ENCODE data around the gene NOS2.
A peak's percentile ranks its signal among the peaks of the same experiment; 100 is the strongest.
"Not testable (repeated sequence)": the region's sequence is repeated elsewhere in the genome, so short reads cannot be mapped to it uniquely, and the experiment has no call there.

NOS2 gene

GRCh38 chr17:27800522-27800921 lies at the start of gene NOS2:
Gene NOS2 (minus strand): TSS chr17:27800529. CDS start chr17:27798809, 1,720 bp downstream.
- no peak for DNase-seq (ENCODE audit: low spot score)

- no peak for DNase-seq (ENCODE audit: low spot score)
Measured at GRCh38 chr17:27849474-27850185, 49.3 kb upstream of the NOS2 start.

GRCh38 chr17:27848931-27849330 lies 48.6 kb upstream of the NOS2 start:
- DNase-seq (ENCODE audit: low spot score) = no peak

GRCh38 chr17:27846808-27847307 lies 46.5 kb upstream of the NOS2 start:
- DNase-seq (ENCODE audit: low spot score) = not testable (repeated sequence)

GRCh38 chr17:27846042-27846655 lies 45.8 kb upstream of the NOS2 start:
- DNase-seq (ENCODE audit: low spot score) = peak; percentile 35

- DNase-seq (ENCODE audit: low spot score) = no peak
Measured at GRCh38 chr17:27845264-27846041, 45.1 kb upstream of the NOS2 start.

- DNase-seq (ENCODE audit: low spot score) = no peak
Measured at GRCh38 chr17:27840688-27841087, 40.4 kb upstream of the NOS2 start.

GRCh38 chr17:27840406-27840678 lies 40.0 kb upstream of the NOS2 start:
- DNase-seq (ENCODE audit: low spot score) = not testable (repeated sequence)

GRCh38 chr17:27839571-27840405 lies 39.5 kb upstream of the NOS2 start:
- not testable (repeated sequence) for DNase-seq (ENCODE audit: low spot score)

GRCh38 chr17:27838607-27839006 lies 38.3 kb upstream of the NOS2 start:
- not testable (repeated sequence) for DNase-seq (ENCODE audit: low spot score)

- not testable (repeated sequence) for DNase-seq (ENCODE audit: low spot score)
Measured at GRCh38 chr17:27837769-27838168, 37.4 kb upstream of the NOS2 start.

- no peak for DNase-seq (ENCODE audit: low spot score)
Measured at GRCh38 chr17:27836651-27837050, 36.3 kb upstream of the NOS2 start.

GRCh38 chr17:27834571-27834970 lies 34.2 kb upstream of the NOS2 start:
- DNase-seq (ENCODE audit: low spot score) = no peak

- DNase-seq (ENCODE audit: low spot score) = no peak
Measured at GRCh38 chr17:27832831-27833230, 32.5 kb upstream of the NOS2 start.

GRCh38 chr17:27829888-27830287 lies 29.6 kb upstream of the NOS2 start:
- not testable (repeated sequence) for DNase-seq (ENCODE audit: low spot score)

- not testable (repeated sequence) for DNase-seq (ENCODE audit: low spot score)
Measured at GRCh38 chr17:27829143-27829711, 28.9 kb upstream of the NOS2 start.

GRCh38 chr17:27825459-27825858 lies 25.1 kb upstream of the NOS2 start:
- DNase-seq (ENCODE audit: low spot score) = no peak

- DNase-seq (ENCODE audit: low spot score) = no peak
Measured at GRCh38 chr17:27824745-27825144, 24.4 kb upstream of the NOS2 start.

GRCh38 chr17:27824176-27824715 lies 23.9 kb upstream of the NOS2 start:
- DNase-seq (ENCODE audit: low spot score) = no peak

- DNase-seq (ENCODE audit: low spot score) = not testable (repeated sequence)
Measured at GRCh38 chr17:27822108-27822507, 21.8 kb upstream of the NOS2 start.

GRCh38 chr17:27821318-27821717 lies 21.0 kb upstream of the NOS2 start:
- no peak for DNase-seq (ENCODE audit: low spot score)

Measured in activated CD4-positive, alpha-beta T cell treated with anti-CD3 and anti-CD28 coated beads, Interleukin-2, Interleukin-4, amounts not matched to agents 100 ng/mL and 50 ng/mL, durations not matched to agents 16 hours and 8 hours (primary cell).